Mucosa of rectum (tissue), 2 donors: ENCODE data around the gene EXO1.
"Not testable (repeated sequence)": the region's sequence is repeated elsewhere in the genome, so short reads cannot be mapped to it uniquely, and the experiment has no call there.

ENCODE experiments used
- H3K27ac ChIP-seq, 2 donors: one replicate each; pipeline ENCODE4 v1.7.0; 2013; ENCODE audit warnings: inconsistent platforms in 2 of 2, low read depth in 2 of 2, low read length in 2 of 2
- H3K27me3 ChIP-seq, 2 donors: one replicate each; pipeline ENCODE4 v1.7.0; 2013; ENCODE audit warnings: low read length in 2 of 2; ENCODE audit not compliant: control insufficient read depth in 2 of 2, insufficient read depth in 2 of 2
- H3K36me3 ChIP-seq, 2 donors: one replicate each; pipeline ENCODE4 v1.7.0; 2013; ENCODE audit warnings: low read length in 2 of 2; ENCODE audit not compliant: control insufficient read depth in 2 of 2, insufficient read depth in 2 of 2
- H3K4me1 ChIP-seq, 2 donors: one replicate each; pipeline ENCODE4 v1.7.0; 2013; ENCODE audit warnings: low read length in 2 of 2, mild to moderate bottlenecking in 1 of 2; ENCODE audit not compliant: control insufficient read depth in 2 of 2, insufficient read depth in 2 of 2
- H3K4me3 ChIP-seq, 2 donors: one replicate each; pipeline ENCODE4 v1.7.0; 2013; ENCODE audit warnings: low read length in 2 of 2
- H3K9ac ChIP-seq, 2 donors: one replicate each; pipeline ENCODE4 v1.7.0; 2013; ENCODE audit warnings: low read length in 2 of 2, low read depth in 1 of 2, mild to moderate bottlenecking in 1 of 2
- H3K9me3 ChIP-seq, 2 donors: one replicate each; pipeline ENCODE4 v1.7.0; 2013; ENCODE audit warnings: low read length in 2 of 2; ENCODE audit not compliant: control insufficient read depth in 2 of 2
- donor health status: healthy.
- donor health status: Normal muscosa, but diverticular disease.

EXO1 gene

GRCh38 chr1:241846375-241846774 is 1.6 kb upstream of the EXO1 start:
- Histone ChIP-seq H3K27me3 (no peaks in the 10 kb centered on the region), H3K4me1 (peaks cover 12 to 13% of the 10 kb centered on the region in 2 donors), H3K4me3 (no peak overlapping the region), H3K9ac (no peak overlapping the region), H3K36me3 (no peaks in the 10 kb centered on the region), H3K9me3 (no peaks in the 10 kb centered on the region), H3K27ac (no peak overlapping the region)

GRCh38 chr1:241846862-241847539 is 1.0 kb upstream of the EXO1 start:
- peak overlapping the region in 1 of 2 donors; percentile 91 for H3K9ac ChIP-seq
- no peaks in the 10 kb centered on the region for H3K9me3 ChIP-seq
- H3K36me3 ChIP-seq: no peaks in the 10 kb centered on the region
- H3K4me3 ChIP-seq: peak overlapping the region; percentile 91 to 94
- no peaks in the 10 kb centered on the region for H3K27me3 ChIP-seq
- no peak overlapping the region for H3K27ac ChIP-seq
- H3K4me1 ChIP-seq: peaks cover 12 to 13% of the 10 kb centered on the region in 2 donors

- Histone ChIP-seq H3K9ac (peak overlapping the region; percentile 85 to 91), H3K9me3 (no peaks in the 10 kb centered on the region), H3K27ac (peak overlapping the region; percentile 98 to 100), H3K4me3 (peak overlapping the region; percentile 91 to 94), H3K4me1 (peaks cover 12 to 13% of the 10 kb centered on the region in 2 donors), H3K27me3 (no peaks in the 10 kb centered on the region), H3K36me3 (no peaks in the 10 kb centered on the region)
These were observed 536 bp upstream of the EXO1 start for GRCh38 chr1:241847540-241847795.

GRCh38 chr1:241848686-241849344 is 811 bp downstream of the EXO1 start:
- peaks cover 12 to 13% of the 10 kb centered on the region in 2 donors for H3K4me1 ChIP-seq
- H3K27ac ChIP-seq: no peak overlapping the region
- peak overlapping the region in 1 of 2 donors; percentile 85 for H3K9ac ChIP-seq
- no peaks in the 10 kb centered on the region for H3K9me3 ChIP-seq
- no peaks in the 10 kb centered on the region for H3K27me3 ChIP-seq
- H3K4me3 ChIP-seq: peak overlapping the region; percentile 91 to 94
- H3K36me3 ChIP-seq: no peaks in the 10 kb centered on the region

GRCh38 chr1:241849345-241849695 is 1.3 kb downstream of the EXO1 start:
- Histone ChIP-seq H3K9me3 (no peaks in the 10 kb centered on the region), H3K27me3 (no peaks in the 10 kb centered on the region), H3K9ac (no peak overlapping the region), H3K4me1 (peaks cover 12 to 13% of the 10 kb centered on the region in 2 donors), H3K27ac (no peak overlapping the region), H3K4me3 (no peak overlapping the region), H3K36me3 (no peaks in the 10 kb centered on the region)

GRCh38 chr1:241855545-241856140 is 7.6 kb downstream of the EXO1 start:
- H3K9ac ChIP-seq, H3K27ac ChIP-seq, H3K27me3 ChIP-seq, H3K9me3 ChIP-seq, H3K4me1 ChIP-seq, H3K36me3 ChIP-seq, H3K4me3 ChIP-seq: not testable (repeated sequence)

- no peaks in the 10 kb centered on the region for H3K27me3 ChIP-seq
- H3K27ac ChIP-seq: no peak overlapping the region
- no peaks in the 10 kb centered on the region for H3K36me3 ChIP-seq
- H3K9me3 ChIP-seq: no peaks in the 10 kb centered on the region
- H3K4me3 ChIP-seq: no peak overlapping the region
- no peaks in the 10 kb centered on the region for H3K4me1 ChIP-seq
- H3K9ac ChIP-seq: no peak overlapping the region
These were observed 9.1 kb downstream of the EXO1 start for GRCh38 chr1:241857131-241857530.

GRCh38 chr1:241860922-241861321 is 12.9 kb downstream of the EXO1 start:
- Histone ChIP-seq H3K27me3 (no peaks in the 10 kb centered on the region), H3K4me1 (no peaks in the 10 kb centered on the region), H3K4me3 (no peak overlapping the region), H3K27ac (no peak overlapping the region), H3K36me3 (no peaks in the 10 kb centered on the region), H3K9me3 (no peaks in the 10 kb centered on the region), H3K9ac (no peak overlapping the region)

GRCh38 chr1:241869022-241869421 is 21.0 kb downstream of the EXO1 start:
- no peaks in the 10 kb centered on the region for H3K4me1 ChIP-seq
- no peak overlapping the region for H3K4me3 ChIP-seq
- H3K9me3 ChIP-seq: no peaks in the 10 kb centered on the region
- H3K27me3 ChIP-seq: no peaks in the 10 kb centered on the region
- H3K9ac ChIP-seq: no peak overlapping the region
- H3K27ac ChIP-seq: no peak overlapping the region
- H3K36me3 ChIP-seq: no peaks in the 10 kb centered on the region

- no peak overlapping the region for H3K27ac ChIP-seq
- no peaks in the 10 kb centered on the region for H3K27me3 ChIP-seq
- H3K36me3 ChIP-seq: no peaks in the 10 kb centered on the region
- H3K9ac ChIP-seq: no peak overlapping the region
- no peaks in the 10 kb centered on the region for H3K9me3 ChIP-seq
- H3K4me3 ChIP-seq: no peak overlapping the region
- no peaks in the 10 kb centered on the region for H3K4me1 ChIP-seq
These were observed 22.3 kb downstream of the EXO1 start for GRCh38 chr1:241870336-241870735.
